A549 treated with Hydrocortisone at 1 μM for 4 hours (cell line): ENCODE data around the gene RHOT1. TPM values are rescaled to one million over a fixed set of nuclear protein-coding genes. Genes with fewer than 3 reads are reported as not detected.

Experiments used
- total RNA-seq: library from RNA; stranded (reverse); fragments of 200-300 nt; extraction: Qiagen RNA extraction; gene quantifications from 5 replicates; pipeline ENCODE4 v1.2.3, GENCODE V29; 2022

RHOT1 gene
- 19.0 to 28.4 TPM (median 23.6 TPM) in 5 replicates for total RNA-seq

DNA sequence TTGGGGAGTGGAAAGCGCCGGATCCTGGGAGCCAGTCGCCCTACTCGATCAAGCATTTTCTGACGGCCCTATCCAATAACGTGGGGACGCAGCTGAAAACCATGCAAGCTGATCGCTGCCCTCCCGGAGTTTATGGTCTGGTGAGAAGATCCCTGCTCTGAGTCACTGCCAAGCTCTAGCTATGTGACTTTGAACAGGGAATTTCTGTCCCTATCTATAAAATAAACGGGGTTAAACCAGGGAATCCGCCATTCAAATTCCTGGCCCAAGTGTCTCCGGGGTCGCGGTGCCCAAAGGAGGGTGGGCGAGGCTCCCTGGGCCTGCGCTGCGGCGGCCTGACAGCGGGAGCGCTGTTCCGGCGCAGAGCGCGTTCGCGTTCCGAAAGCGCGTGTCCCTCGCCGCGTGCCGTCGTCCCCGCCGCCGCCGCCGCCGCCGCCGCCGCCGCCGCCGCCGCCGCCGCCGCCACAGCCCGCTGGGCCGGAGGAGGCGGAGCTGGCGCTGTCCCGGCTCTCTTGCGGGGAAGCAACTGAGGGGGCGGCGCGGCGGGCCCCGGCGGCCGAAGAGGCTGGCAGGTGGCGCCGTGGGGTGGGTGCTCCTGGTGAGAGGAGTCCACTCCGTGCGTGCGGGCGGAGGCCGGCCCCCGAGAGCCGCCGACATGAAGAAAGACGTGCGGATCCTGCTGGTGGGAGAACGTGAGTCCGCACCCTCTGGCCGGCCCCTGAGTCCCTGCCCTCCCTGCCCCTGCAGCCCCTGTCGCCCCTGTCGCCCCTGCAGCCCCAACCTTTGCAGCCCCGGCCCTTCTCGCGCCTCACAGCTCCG, at the start of gene RHOT1:
TSS of gene RHOT1 (plus strand) at position 465 of the 819 bp plus-strand sequence. CDS start at position 656, 191 bp downstream.

DNA sequence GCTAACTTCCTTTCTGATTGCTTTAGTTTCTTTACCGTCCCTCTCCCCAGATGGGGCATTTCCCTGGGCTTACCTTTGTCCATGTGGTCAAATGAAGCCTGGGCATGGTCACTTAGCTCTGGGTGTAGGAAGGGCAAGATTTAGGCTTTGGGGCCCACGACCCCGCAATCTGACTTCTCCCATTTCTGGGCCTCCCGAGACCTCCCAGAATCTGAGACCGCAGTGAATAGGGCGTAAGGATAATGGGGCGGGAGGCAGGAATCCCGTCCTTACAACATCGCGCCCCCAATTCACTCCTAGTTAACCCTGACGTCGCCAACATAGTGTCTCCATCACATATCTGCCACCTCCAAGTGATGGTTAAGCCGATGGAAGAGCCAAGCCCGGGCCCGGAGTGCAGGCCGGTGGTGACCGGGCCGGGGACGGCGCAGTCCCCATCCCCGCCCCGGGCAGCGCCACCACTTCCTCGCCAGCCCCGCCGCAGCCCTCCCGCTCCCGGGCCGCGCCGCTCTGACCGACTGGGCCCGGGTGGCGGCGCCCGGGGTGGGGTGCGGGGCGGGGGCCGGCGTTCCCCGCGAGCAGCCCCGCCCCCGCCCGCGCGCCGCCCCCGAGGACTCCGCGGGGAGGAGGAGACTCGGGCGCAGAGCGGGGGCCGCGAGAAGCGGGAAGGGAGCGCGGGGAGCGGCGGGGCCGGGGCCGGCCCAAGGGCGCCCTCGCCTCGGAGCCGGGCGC, 123.1 kb downstream of the RHOT1 start, which contains the start of gene RHBDL3:
TSS of gene RHBDL3 (plus strand) at position 641 of the 732 bp plus-strand sequence. CDS start 358 bp downstream, outside the sequence.

Other genes with a start within 250 kb of the RHOT1 start
- 49.1 to 97.9 TPM (median 81.7 TPM) in 5 replicates for gene UTP6, start 240.8 kb upstream of the RHOT1 start, total RNA-seq
- 19.9 to 33.5 TPM (median 25.4 TPM) in 5 replicates for gene SUZ12, start 205.5 kb upstream of the RHOT1 start, total RNA-seq
- 9.4 to 10.7 TPM (median 9.9 TPM) in 5 replicates for gene LRRC37B, start 135.1 kb upstream of the RHOT1 start, total RNA-seq
- 3.7 to 5.0 TPM (median 4.2 TPM) in 5 replicates for gene RHBDL3, start 123.3 kb downstream of the RHOT1 start, total RNA-seq
- 24.6 to 36.6 TPM (median 29.5 TPM) in 5 replicates for gene C17orf75, start 199.7 kb downstream of the RHOT1 start, total RNA-seq
- gene ZNF207, start 207.7 kb downstream of the RHOT1 start, total RNA-seq, result 213 to 245 TPM (median 224 TPM) in 5 replicates